ENCODE data around the gene NSD2. TPM values are rescaled to one million over a fixed set of nuclear protein-coding genes. Genes with fewer than 3 reads are reported as not detected.
"Not testable (repeated sequence)": the region's sequence is repeated elsewhere in the genome, so short reads cannot be mapped to it uniquely, and the experiment has no call there.

NSD2 gene
- total and polyA plus RNA-seq, 2 donors (not counting 1 experiment from before 2014, with no cell fraction given) = 14.2 to 64.8 TPM

DNA sequence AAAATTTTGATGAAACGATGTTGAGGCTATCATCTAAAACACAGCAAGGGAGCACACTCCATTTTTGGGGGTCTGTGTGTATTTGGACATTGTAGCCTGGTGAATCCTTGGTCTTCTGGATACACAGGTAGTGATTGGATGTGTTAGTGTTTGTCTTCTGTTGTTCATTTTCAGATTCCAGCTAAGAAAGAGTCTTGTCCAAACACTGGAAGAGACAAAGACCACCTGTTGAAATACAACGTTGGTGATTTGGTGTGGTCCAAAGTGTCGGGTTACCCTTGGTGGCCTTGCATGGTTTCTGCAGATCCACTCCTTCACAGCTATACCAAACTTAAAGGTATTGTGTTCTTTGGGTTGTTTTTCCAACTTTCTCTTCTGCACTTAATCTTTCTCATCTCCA, 32.8 kb downstream of the NSD2 start:
- H3K9ac ChIP-seq (ENCODE audit: low read length) = no peak overlapping the region
- H3K4me1 ChIP-seq (ENCODE audit: control insufficient read depth in 2 of 2, insufficient read depth in 2 of 2, low read length in 2 of 2) = peaks cover 3 to 6% of the 10 kb centered on the region in 2 donors
- no peak overlapping the region for H3K4me2 ChIP-seq (replicated peaks; ENCODE audit: low read depth, low read length, poor library complexity, severe bottlenecking)
- ATAC-seq (ENCODE audit: low read depth) (no peak), DNase-seq (no peak)
- H3K36me3 ChIP-seq (replicated peaks in 1 of 2; ENCODE audit: control extremely low read depth in 1 of 2, control insufficient read depth in 1 of 2, extremely low read depth in 1 of 2, insufficient read depth in 2 of 2, low read length in 1 of 2) = peaks cover 0 to 34% of the 10 kb centered on the region in 2 experiments
- Mint-ChIP-seq H3K4me3 (no peak overlapping the region), H3K27ac (no peak overlapping the region), H3K9me3 (ENCODE audit: insufficient read depth) (no peaks in the 10 kb centered on the region), H3K27me3 (no peaks in the 10 kb centered on the region), H3K4me1 (peaks cover 4% of the 10 kb centered on the region)
- peaks cover 7% of the 10 kb centered on the region for H4K20me1 ChIP-seq (ENCODE audit: control insufficient read depth, insufficient read depth, low read length, poor library complexity, severe bottlenecking)
- no peak for TF ChIP-seq EZH2 (IDR thresholded peaks at IDR 0.05; ENCODE audit: borderline replicate concordance, insufficient read depth, low read depth, low read length, poor library complexity, severe bottlenecking)
- TF ChIP-seq, protein P1, sequence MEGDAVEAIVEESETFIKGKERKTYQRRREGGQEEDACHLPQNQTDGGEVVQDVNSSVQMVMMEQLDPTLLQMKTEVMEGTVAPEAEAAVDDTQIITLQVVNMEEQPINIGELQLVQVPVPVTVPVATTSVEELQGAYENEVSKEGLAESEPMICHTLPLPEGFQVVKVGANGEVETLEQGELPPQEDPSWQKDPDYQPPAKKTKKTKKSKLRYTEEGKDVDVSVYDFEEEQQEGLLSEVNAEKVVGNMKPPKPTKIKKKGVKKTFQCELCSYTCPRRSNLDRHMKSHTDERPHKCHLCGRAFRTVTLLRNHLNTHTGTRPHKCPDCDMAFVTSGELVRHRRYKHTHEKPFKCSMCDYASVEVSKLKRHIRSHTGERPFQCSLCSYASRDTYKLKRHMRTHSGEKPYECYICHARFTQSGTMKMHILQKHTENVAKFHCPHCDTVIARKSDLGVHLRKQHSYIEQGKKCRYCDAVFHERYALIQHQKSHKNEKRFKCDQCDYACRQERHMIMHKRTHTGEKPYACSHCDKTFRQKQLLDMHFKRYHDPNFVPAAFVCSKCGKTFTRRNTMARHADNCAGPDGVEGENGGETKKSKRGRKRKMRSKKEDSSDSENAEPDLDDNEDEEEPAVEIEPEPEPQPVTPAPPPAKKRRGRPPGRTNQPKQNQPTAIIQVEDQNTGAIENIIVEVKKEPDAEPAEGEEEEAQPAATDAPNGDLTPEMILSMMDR (IDR thresholded peaks at IDR 0.05) = no peak
- H3K27ac ChIP-seq (ENCODE audit: low read length in 2 of 2) = no peak overlapping the region
- 100% methylated on average over 2 of the region's 3 CpGs for WGBS (ENCODE audit: insufficient coverage)
- intact Hi-C loops (cut with micrococcal nuclease) = no loop called here
- ChIA-PET CTCF (no interaction called here), POLR2A (no interaction called here)
- no peak overlapping the region for H3K4me3 ChIP-seq (ENCODE audit: control extremely low read depth in 1 of 5, extremely low read depth in 1 of 5, insufficient read depth in 1 of 5, low read depth in 2 of 5, low read length in 4 of 5)
- H2AFZ ChIP-seq (ENCODE audit: insufficient read depth, low read depth, low read length, poor library complexity, severe bottlenecking) = no peak overlapping the region
- peaks cover 63% of the 10 kb centered on the region for H3K79me2 ChIP-seq (ENCODE audit: control insufficient read depth, insufficient read depth, low read length)
- no peaks in the 10 kb centered on the region for H3K27me3 ChIP-seq (replicated peaks in 1 of 4; ENCODE audit: control extremely low read depth in 1 of 4, control insufficient read depth in 3 of 4, insufficient read depth in 4 of 4, low read length in 3 of 4)
- no peaks in the 10 kb centered on the region for H3K9me3 ChIP-seq (ENCODE audit: control extremely low read depth in 1 of 3, control insufficient read depth in 2 of 3, insufficient read depth in 1 of 3, low read length in 2 of 3)

DNA sequence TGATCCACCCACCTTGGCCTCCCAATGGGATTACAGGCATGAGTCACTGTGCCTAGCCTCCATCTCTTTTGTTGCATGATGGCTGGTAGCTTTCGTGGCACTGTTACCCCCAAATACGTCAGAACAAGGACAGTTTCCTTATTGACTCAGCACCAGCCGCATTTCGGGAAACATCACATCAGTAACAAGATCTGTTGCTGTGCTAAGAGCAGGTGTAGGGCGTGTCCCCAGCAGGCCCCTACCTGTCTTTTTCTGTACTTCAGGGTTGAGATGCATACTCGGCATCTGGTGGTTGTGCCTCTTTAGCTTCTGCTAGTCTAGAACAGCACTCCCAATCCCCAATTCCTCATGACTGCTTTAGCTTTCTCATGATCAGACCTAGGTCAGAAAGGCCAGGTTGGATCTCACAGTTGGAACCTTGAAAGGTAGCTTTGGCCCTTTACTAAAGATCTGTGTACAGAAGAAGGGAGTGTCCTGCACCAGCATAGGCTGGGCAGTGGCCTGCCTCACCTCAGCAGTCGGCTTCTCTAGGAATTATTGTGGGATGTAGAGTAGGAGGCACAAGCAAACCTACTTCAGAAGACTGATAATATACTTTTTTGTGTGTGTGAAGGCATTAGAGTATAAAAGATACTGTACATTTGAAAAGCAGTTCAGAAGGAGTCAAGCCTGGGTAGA, 36.8 kb downstream of the NSD2 start:
- WGBS (ENCODE audit: insufficient coverage) = 94% methylated on average over 6 of the region's 7 CpGs
- no peak overlapping the region for H3K4me2 ChIP-seq (replicated peaks; ENCODE audit: low read depth, low read length, poor library complexity, severe bottlenecking)
- H3K9me3 Mint-ChIP-seq (ENCODE audit: insufficient read depth) = no peaks in the 10 kb centered on the region
- no peak overlapping the region for H3K4me3 ChIP-seq (ENCODE audit: control extremely low read depth in 1 of 5, extremely low read depth in 1 of 5, insufficient read depth in 1 of 5, low read depth in 2 of 5, low read length in 4 of 5)
- POLR2A ChIA-PET = no interaction called here
- no peak overlapping the region for H3K9ac ChIP-seq (ENCODE audit: low read length)
- DNase-seq = no peak
- no peak overlapping the region for H3K27ac Mint-ChIP-seq
- peaks cover 52% of the 10 kb centered on the region for H3K79me2 ChIP-seq (ENCODE audit: control insufficient read depth, insufficient read depth, low read length)
- H3K27me3 ChIP-seq (replicated peaks in 1 of 4; ENCODE audit: control extremely low read depth in 1 of 4, control insufficient read depth in 3 of 4, insufficient read depth in 4 of 4, low read length in 3 of 4) = no peaks in the 10 kb centered on the region
- H3K4me1 ChIP-seq (ENCODE audit: control insufficient read depth in 2 of 2, insufficient read depth in 2 of 2, low read length in 2 of 2) = no peaks in the 10 kb centered on the region
- no peak overlapping the region for H3K27ac ChIP-seq (ENCODE audit: low read length in 2 of 2)
- no peak overlapping the region for H3K4me3 Mint-ChIP-seq
- intact Hi-C loops (cut with micrococcal nuclease) = no loop called here
- ATAC-seq (ENCODE audit: low read depth) = no peak
- H3K4me1 Mint-ChIP-seq = peaks cover 2% of the 10 kb centered on the region
- peaks cover 0 to 1% (median 0%) of the 10 kb centered on the region in 3 donors for H3K9me3 ChIP-seq (ENCODE audit: control extremely low read depth in 1 of 3, control insufficient read depth in 2 of 3, insufficient read depth in 1 of 3, low read length in 2 of 3)
- TF ChIP-seq, protein P1 (IDR thresholded peaks at IDR 0.05) = no peak
- TF ChIP-seq EZH2 (IDR thresholded peaks at IDR 0.05; ENCODE audit: borderline replicate concordance, insufficient read depth, low read depth, low read length, poor library complexity, severe bottlenecking) = no peak
- CTCF ChIA-PET = interaction anchor here (1.1 to 3.8 kb wide), 3 partner anchors 8 to 214 kb away, joined by 3 to 36 read pairs (median 14); no protein-coding TSS in a partner anchor
- no peak overlapping the region for H2AFZ ChIP-seq (ENCODE audit: insufficient read depth, low read depth, low read length, poor library complexity, severe bottlenecking)
- no peaks in the 10 kb centered on the region for H3K27me3 Mint-ChIP-seq
- H3K36me3 ChIP-seq (replicated peaks in 1 of 2; ENCODE audit: control extremely low read depth in 1 of 2, control insufficient read depth in 1 of 2, extremely low read depth in 1 of 2, insufficient read depth in 2 of 2, low read length in 1 of 2) = peaks cover 2 to 26% of the 10 kb centered on the region in 2 experiments
- H4K20me1 ChIP-seq (ENCODE audit: control insufficient read depth, insufficient read depth, low read length, poor library complexity, severe bottlenecking) = no peaks in the 10 kb centered on the region

DNA sequence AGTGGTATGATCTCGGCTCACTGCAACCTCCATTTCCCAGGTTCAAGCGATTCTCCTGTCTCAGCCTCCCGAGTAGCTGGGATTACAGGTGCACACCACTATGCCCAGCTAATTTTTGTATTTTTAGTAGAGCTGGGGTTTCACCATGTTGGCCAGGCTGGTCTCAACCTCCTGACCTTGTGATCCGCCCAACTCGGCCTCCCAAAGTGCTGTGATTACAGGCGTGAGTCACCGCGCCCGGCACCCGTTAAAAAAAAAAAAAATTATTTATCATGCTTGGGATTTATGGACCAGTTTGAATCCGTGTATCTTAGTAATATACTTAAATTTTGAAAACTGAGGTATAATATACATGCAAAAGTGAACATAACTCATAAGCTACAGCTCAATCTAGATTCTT, 38.5 kb downstream of the NSD2 start:
- H3K4me3 Mint-ChIP-seq; H3K27ac ChIP-seq (ENCODE audit: low read length in 2 of 2); H3K27ac Mint-ChIP-seq; H3K4me3 ChIP-seq (ENCODE audit: control extremely low read depth in 1 of 5, extremely low read depth in 1 of 5, insufficient read depth in 1 of 5, low read depth in 2 of 5, low read length in 4 of 5); H3K27me3 ChIP-seq (replicated peaks in 1 of 4; ENCODE audit: control extremely low read depth in 1 of 4, control insufficient read depth in 3 of 4, insufficient read depth in 4 of 4, low read length in 3 of 4); H2AFZ ChIP-seq (ENCODE audit: insufficient read depth, low read depth, low read length, poor library complexity, severe bottlenecking); ATAC-seq (ENCODE audit: low read depth); H3K27me3 Mint-ChIP-seq; H3K4me1 ChIP-seq (ENCODE audit: control insufficient read depth in 2 of 2, insufficient read depth in 2 of 2, low read length in 2 of 2); H3K9me3 ChIP-seq (ENCODE audit: control extremely low read depth in 1 of 3, control insufficient read depth in 2 of 3, insufficient read depth in 1 of 3, low read length in 2 of 3); intact Hi-C loops (cut with micrococcal nuclease); H3K4me1 Mint-ChIP-seq; H4K20me1 ChIP-seq (ENCODE audit: control insufficient read depth, insufficient read depth, low read length, poor library complexity, severe bottlenecking); POLR2A ChIA-PET; DNase-seq; H3K4me2 ChIP-seq (replicated peaks; ENCODE audit: low read depth, low read length, poor library complexity, severe bottlenecking); H3K9ac ChIP-seq (ENCODE audit: low read length); H3K9me3 Mint-ChIP-seq (ENCODE audit: insufficient read depth): not testable (repeated sequence)
- peaks cover 54% of the 10 kb centered on the region for H3K79me2 ChIP-seq (ENCODE audit: control insufficient read depth, insufficient read depth, low read length)
- CTCF ChIA-PET = interaction anchor here (1.4 to 3.8 kb wide), 2 partner anchors 10 to 161 kb away, joined by 4 to 36 read pairs; no protein-coding TSS in a partner anchor
- H3K36me3 ChIP-seq (replicated peaks in 1 of 2; ENCODE audit: control extremely low read depth in 1 of 2, control insufficient read depth in 1 of 2, extremely low read depth in 1 of 2, insufficient read depth in 2 of 2, low read length in 1 of 2) = peaks cover 2 to 14% of the 10 kb centered on the region in 2 experiments
- no CpG with 5 or more reads among the region's 11 CpGs for WGBS (ENCODE audit: insufficient coverage)
